WI38 (cell line): ENCODE results near the gene MON2.
A peak's percentile ranks its signal among the peaks of the same experiment; 100 is the strongest.

Experiments
- H3K4me3 ChIP-seq: 2 replicates; pipeline ENCODE4 v1.5.1; 2011; ENCODE audit warnings: low read depth, mild to moderate bottlenecking, control low read depth, low read length
- TF ChIP-seq, protein P1 (sequence below): IDR thresholded peaks from 2 replicates; pipeline ENCODE4 v1.5.1; 2012; ENCODE audit warnings: low read depth, mild to moderate bottlenecking, control low read depth, low read length

The MON2 gene

DNA sequence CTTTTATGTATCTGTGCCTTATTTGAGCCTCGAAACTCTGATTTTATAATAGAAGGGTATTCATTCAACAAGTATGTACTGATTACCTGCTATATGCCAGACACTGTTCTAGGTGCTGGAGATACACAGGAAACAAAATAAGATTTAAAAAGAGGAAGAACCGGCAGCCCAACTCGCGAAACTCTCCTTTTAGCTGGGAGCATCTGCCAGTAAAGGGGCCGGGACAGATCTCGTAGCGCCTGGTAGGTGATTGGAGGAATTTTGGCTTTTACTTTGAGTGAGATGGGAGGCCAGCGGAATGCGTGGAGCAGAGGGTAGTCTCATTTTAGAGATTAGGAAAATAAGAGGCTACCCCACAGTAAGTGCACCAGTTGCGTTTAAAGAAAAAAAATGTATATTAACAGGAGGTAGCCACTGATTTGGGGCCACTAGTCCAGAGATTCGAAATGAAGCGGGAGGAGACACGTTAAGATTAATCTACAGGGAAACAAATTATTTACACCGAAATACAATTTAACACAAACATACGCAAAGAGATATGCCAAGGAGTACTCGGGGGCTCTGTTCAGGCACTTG, 520 bp upstream of the MON2 start:
- H3K4me3 ChIP-seq = peak overlapping the region; percentile 86
- TF ChIP-seq, protein P1, sequence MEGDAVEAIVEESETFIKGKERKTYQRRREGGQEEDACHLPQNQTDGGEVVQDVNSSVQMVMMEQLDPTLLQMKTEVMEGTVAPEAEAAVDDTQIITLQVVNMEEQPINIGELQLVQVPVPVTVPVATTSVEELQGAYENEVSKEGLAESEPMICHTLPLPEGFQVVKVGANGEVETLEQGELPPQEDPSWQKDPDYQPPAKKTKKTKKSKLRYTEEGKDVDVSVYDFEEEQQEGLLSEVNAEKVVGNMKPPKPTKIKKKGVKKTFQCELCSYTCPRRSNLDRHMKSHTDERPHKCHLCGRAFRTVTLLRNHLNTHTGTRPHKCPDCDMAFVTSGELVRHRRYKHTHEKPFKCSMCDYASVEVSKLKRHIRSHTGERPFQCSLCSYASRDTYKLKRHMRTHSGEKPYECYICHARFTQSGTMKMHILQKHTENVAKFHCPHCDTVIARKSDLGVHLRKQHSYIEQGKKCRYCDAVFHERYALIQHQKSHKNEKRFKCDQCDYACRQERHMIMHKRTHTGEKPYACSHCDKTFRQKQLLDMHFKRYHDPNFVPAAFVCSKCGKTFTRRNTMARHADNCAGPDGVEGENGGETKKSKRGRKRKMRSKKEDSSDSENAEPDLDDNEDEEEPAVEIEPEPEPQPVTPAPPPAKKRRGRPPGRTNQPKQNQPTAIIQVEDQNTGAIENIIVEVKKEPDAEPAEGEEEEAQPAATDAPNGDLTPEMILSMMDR = no peak

DNA sequence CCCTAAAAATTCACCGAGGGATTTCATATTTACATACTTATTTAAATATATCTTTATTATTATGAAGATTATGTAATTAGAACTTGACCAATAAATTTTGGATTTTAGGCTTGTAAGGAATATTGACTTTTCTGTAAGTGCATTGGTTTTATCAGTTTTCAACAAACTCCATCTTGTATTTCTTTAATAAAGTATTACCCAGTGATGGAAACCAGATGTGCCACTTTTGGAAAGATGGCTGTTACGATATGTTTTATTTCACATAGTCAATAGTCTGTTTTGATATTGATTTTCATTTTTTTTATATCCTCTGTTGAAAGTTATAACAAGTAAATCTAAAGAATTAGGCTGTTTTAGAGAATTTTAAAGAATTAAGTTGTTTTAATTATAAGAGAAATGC, 1.8 kb downstream of the MON2 start:
- peak overlapping the region; percentile 86 for H3K4me3 ChIP-seq
- TF ChIP-seq, protein P1 = no peak

DNA sequence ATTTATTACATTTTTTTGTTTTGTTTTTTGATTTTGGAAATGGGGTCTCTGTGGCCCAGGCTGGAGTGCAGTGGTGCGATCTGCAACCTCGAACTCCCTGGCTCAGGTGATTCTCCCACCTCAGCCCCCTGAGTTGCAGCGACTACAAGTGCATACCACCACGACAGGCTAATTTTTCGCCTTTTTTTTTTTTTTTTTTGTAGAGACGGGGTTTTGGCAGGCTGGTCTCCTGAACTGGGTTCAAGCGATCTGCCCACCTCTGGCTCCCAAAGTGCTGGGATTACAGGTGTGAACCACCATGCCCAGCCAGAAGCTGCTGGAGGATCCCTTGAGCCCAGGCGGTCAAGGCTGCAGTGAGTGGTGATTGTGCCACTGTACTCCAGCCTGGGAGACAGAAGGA, 2.3 kb downstream of the MON2 start:
- H3K4me3 ChIP-seq = peak overlapping the region; percentile 15
- TF ChIP-seq, protein P1 = no peak

DNA sequence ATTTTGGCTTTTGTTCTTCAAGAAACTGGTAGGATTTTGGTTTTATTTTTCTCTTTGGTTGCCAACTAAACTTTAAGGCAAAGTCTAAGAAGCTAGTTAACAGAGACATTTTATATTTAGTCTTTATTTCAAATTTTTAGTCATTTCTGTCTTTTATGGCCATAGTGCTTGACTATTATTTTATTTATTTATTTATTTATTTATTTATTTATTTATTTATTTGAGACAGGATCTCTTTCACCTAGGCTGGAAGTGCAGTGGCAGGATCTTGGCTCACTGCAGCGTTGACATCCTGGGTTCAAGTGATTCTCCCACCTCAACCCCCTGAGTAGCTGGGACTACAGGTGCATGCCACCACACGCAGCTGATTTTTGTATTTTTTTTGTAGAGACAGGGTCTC, 3.1 kb downstream of the MON2 start:
- TF ChIP-seq, protein P1 = no peak
- no peak overlapping the region for H3K4me3 ChIP-seq

DNA sequence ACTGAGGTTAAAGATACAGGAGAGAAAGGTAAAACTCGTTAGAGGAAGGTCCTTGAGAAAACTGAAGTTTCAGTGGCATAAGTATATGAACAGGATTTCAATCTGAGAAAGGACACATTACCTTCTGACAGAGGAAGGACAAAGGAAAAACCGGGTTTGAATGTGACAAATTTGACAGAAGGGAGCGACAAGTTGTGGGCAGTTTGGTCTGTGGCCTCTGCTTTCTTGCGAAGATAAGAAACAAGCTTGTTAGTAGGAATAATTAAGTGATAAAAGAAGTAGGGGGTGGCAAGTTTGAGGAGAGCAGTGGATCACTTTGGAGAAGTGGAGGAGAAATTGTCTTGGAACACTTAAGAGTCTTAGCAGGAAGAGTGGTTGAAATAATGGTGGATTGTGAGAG, 5.1 kb downstream of the MON2 start:
- TF ChIP-seq, protein P1 = no peak
- no peak overlapping the region for H3K4me3 ChIP-seq

DNA sequence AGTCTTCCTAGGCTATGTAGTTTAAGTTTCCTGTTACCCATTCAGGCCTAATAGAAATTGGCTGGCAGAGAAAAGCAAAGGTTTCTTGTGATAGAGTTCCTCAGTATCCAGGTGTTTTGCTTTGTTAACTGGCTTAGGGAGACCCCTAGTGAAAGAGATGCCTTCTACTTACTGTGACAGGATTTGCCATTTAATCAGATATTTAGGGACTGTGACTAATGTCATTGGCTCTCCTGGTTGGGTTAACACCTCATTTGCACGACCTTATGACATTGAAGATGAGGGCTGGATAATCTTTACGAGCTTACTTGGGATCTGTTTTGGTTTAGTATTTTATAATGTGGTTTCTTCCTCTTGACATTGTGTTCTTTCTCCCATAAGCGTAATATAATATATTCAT, 5.8 kb downstream of the MON2 start:
- TF ChIP-seq, protein P1 = no peak
- no peak overlapping the region for H3K4me3 ChIP-seq

DNA sequence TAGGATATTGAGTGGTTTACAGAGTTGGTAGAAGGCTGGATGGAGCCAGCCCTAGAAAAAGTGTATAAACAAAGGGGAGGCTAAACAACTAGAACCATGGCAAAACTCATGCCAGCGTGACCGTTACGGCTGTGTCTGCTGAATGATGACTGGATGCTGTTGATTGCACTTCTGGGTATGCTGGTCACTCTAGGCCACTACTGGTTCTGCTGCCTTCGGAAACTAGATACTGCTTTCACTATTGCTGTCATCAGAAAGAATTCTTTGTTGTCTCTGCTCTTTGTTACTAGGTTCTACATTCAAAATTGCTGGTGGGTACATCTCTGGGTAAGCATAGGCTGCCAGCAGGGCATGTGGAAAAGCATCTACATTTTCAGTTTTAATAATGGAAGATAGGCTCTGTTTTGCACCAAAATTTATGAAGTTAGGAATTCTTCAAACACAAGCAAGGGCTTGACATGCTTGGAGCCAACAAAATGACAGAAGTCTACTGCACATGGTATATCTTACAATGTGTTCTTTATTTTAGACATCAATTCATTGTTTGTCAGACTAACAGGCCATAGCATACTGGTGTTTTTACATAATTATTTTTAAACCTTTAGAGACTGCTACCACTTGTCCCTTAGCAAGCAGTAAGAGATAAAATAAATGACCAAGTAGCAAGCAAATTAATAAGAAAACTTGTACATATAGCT, 15.4 kb downstream of the MON2 start:
- H3K4me3 ChIP-seq = no peak overlapping the region
- TF ChIP-seq, protein P1 = no peak
